ENCODE data around the gene SUCNR1.
"Not testable (repeated sequence)": the region's sequence is repeated elsewhere in the genome, so short reads cannot be mapped to it uniquely, and the experiment has no call there.

SUCNR1 gene

DNA sequence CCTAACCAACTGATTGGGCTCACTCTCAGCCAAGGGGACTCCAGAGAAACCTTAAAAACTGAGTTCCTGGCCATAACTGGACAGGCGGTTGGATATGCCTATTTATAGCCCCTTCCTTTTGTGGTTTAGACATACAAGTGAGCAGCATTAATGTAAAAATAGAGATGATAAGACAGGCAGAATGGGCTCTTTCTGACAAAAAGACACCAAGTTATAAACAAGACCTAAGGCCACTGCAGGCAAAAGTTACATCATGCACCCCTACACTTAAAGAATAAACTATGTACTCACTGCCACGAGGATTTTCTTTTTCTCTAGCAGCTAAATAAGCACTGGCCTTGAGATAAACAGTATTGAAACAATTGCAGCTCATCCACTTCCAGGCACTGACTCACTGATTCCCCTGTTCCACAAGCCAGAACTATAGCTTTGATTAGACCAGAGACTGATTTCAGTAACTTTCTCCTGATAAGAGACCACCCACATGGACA lies 30.1 kb downstream of the SUCNR1 start:
- peak; percentile 30 for DNase-seq

DNA sequence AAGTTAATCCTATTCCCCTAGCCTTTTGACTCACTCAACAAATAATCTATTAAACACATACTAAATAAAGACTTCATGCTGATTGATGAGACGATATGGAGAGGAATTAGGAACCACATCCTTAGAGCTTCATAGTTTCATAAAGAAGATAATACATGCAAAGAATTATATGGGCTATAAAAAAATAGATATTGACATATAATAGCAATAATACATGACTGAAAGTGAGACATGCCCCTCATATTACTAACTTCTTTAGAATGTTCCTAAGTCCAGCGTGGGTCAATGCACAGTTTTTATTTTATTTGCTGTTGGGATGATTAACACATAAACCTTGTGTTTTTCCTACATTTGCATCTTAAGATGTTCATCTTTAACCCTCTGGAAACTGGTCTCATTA lies 32.2 kb downstream of the SUCNR1 start:
- DNase-seq = no peak

DNA sequence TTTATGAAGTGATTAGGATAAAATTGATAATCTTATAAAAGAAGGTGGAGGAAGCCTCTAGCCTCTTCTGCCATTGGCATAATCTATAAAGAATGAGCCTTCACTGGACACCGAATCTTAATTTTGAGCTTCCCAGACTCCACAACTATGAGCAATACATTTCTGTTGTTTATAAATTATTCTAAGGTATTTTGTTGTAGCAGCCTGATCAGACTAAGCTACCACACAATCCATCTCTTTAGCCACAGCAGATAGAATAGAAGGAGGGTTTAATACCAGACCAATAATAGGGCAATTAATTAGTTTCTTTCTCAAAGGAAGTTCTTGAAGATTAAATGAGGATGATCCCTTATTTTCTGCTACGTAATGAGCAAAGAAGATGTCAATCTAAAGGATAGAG lies 33.3 kb downstream of the SUCNR1 start:
- DNase-seq = no peak

DNA sequence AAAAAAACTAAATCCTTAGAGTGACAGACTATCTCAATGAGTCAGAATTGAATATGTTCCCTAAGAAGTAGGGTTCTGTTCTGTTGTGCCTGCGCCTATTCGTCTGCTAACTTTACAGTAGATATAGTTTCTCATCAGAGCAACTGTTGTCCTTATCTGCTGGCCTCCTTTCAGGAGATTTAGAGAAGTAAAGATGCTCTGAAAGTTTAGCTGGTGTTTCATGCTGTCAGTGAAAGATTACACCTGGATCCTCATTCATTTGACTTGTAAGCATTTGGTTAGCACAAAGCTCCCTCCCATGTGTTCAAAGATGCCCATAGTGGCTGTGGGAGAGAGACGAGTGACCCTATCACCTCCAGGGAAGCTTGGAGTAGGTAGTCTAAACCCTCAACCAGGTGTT lies 35.0 kb downstream of the SUCNR1 start:
- no peak for DNase-seq

DNA sequence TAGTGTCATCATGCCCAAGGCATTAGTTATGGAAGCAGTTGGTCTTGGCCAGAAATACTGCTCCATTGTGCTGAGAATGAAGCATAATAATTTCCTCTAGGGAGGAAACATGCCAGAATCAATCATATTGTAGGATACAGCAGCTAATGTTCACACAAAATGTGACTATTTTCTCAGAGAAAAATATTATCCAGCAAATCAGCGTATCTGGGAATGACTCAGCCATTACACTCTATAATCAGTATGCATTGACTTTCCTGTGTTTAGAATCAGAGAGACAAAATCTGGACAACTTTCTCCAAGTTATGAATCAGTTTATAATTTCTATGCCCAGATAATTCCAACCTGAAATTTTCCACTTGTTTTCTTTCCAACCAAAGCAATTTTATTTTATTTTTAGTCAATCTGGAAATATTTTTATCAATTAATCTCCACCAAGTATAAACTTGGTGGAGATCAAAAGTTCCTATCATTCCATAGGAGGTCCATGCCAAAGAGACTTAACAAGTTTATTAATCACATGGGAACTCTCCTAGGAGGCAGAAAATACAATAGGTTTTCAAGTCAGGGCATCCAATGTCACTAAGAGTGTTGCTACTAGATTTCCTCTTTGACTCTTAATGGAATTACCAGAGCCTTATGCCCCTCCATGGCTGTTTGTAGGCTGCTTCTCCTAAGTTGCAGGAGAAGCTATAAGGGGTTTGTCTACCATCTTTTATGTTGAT lies 36.4 kb downstream of the SUCNR1 start:
- peak; percentile 54 for DNase-seq

DNA sequence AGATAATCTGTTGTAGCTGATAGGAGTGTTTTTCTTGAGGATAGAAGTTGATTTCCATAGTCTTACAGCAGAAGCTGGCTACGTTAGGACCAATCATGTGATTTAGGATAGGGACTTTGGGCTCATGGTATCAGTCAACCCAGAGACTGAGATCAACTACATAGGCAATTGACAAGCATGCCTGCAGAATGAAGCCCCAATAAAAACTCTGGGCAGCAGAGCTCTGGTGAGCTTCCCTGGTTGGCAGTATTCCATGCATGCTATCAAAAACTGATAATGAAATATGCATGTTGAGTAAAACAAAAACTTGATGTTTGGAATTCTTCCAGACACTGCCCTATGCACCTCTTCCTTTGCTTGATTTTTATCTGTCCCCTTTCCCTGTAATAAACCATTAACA lies 38.0 kb downstream of the SUCNR1 start:
- DNase-seq = no peak

DNA sequence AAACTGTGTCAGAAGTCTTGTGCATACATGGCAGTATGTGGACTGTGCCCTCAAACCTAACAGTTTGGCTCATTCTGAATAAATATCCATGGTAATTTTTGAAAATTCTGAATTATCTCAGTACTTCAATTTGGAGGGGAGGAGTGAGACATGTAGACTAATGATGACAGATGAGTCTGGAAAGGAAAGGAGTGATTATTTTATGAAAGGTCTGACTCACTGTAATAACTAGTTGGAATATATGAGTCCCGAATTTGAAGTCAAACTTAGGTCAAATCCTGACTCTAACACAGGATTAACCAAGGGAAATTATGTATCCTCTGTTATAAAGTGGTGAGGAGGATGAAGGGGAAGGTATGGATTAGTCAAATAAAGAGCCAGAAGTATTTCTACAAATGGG lies 38.6 kb downstream of the SUCNR1 start:
- DNase-seq = peak; percentile 37

DNA sequence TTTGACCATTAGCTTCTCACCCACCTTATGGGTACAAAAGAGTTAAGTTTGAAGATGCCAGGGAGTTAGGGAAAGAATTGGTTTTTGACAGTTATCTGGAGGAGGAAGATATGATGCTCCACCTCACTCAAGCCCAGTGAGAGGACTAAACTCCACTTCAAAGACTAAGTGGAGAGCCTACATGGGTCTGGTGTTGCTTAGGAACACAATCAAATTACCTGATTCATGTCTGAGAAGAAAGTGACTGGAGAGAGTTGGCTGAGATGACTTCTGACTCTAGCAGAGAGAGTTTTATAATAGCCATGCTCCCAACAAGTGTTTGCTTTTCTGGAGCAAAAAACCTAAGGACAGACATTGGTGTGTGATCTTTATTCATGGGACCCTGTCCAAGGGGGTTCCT lies 43.3 kb downstream of the SUCNR1 start:
- no peak for DNase-seq

DNA sequence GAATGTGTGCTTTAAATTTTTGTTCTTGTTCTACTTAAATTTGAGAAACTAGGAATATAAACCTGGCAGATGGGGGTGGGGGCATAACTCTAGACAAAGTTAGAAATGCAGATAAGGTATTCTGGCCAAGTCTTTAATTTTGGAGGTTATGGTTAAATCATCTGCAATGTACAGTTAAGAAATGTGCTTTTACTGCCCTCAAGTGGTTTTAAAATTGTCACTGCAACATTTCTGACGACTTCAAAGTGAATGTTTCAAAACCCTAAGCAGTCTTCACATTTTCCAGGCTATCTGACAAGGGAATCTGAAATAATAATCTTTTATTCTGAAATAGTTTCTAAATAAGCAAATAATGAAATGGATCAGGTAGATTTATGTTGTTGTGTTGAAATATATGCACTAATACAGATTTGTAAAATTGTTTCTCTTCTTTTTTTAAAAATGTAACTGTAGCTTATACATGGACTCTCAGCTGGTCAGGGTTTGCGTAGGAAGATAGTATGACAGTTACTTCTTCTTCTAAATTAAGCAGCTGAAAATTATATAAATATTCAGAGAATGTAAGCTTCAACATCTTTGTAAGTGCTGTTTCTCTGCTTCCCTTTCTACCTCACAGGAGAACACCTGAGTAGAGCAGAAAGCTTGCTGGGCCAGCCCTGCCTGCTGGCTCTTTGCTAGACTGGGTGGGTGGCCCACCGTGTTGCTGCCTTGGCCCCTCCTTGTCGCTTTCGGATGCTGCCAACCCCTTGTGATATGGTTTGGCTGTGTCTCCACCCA lies 45.0 kb downstream of the SUCNR1 start:
- DNase-seq = peak; percentile 58

DNA sequence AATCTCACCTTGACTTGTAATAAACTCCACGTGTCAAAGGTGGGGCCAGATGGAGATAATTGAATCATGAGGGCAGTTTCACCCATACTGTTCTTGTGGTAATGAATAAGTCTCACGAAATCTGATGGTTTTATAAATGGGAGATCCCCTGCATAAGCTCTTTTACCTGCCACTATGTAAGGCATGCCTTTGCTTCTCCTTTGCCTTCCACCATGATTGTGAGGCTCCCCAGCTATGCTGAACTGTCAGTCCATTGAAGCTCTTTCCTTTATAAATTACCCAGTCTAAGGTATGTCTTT lies 45.5 kb downstream of the SUCNR1 start:
- no peak for DNase-seq

DNA sequence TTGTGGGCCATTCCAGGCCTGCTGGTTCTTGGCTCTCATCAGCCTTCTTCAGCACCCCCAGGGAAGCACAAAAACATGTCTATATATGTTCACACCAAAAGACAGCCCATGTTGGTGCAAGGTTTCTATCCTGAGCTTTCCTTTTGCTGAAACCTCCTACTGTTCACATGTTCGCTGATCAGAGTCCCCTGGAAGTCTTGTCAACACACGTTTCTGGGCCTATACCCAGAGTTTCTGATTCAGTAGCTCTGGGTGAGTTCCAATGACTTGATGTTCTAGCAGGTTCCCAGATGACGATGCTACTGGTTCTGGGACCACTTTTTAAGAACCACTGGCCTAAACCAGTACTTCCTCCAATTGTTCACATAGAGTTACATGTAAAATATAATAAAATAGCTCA lies 46.0 kb downstream of the SUCNR1 start:
- DNase-seq = no peak

DNA sequence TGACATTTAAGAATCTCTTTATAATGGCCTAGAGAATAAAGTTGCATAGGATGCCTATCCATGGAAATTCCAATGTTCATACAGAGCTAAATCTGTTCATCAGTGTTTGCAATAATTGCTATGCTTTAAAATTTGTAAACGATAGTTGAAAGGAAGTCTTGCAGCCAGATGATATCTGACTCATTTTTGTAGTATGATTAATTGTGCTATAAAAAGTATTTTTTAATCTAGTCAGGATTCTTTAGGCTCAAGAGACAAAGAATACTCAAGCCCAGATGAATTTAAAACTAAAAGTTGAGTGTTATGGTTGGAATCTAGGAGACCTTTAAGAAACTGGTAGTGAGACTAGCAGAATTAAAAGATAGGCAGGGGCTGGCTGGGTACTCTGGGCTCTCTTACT lies 50.5 kb downstream of the SUCNR1 start:
- peak; percentile 68 for DNase-seq

DNA sequence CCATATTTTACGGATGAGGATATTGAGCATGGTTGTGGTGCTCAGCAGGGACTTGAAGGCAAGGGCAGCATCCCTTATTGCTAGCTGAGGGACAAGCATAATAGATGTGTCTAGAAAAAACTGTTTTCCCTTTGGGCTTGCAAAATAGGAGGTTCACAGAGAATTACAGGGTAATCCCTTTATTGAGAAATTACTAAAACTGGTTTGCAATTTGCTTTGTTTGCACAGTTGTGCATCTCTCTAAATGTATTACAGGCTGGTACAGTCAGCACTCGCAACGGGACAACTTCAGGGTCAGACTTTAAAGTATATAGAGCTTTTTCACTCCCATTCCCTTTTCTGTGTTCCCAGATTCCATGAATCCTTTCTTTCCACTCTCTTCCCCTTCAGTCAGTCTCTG lies 51.3 kb downstream of the SUCNR1 start:
- no peak for DNase-seq

DNA sequence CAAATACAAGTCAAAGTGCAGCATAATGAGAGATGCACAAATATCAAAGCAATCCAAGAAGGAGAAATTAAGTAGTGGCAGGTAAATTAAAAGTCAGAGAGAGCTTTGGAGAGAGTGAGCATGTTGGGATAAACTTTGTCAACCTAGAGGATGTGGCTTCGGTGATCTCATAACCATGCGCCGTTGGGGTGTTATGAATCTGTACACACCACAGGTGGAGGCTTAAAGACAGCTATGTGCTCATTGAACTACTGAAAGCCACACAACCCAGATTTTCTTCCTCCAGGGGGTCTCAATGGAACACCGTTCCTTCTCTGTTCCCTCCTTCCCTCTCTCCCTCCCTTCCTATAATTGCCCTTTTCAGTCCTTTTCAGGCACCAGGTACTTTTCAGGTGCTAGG lies 52.0 kb downstream of the SUCNR1 start:
- peak; percentile 37 for DNase-seq

DNA sequence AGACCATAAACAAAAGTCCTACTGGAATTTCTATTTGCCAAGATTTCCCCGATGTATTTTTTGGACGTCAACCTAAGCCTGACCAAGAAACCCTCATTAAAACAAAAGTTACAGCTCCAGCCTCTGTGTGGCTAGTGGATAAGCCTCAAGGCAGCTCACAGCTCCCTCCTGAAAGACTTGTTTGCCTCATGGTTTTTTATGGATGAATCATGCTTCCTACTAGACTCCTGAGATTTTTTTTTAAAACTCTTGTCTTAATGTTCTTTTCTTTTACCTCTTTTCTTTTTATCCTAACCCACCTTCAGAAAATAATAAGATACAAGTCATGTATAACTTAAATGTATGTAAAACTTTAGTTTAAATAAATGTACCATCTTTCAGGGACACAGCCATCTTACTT lies 52.4 kb downstream of the SUCNR1 start:
- peak; percentile 81 for DNase-seq

DNA sequence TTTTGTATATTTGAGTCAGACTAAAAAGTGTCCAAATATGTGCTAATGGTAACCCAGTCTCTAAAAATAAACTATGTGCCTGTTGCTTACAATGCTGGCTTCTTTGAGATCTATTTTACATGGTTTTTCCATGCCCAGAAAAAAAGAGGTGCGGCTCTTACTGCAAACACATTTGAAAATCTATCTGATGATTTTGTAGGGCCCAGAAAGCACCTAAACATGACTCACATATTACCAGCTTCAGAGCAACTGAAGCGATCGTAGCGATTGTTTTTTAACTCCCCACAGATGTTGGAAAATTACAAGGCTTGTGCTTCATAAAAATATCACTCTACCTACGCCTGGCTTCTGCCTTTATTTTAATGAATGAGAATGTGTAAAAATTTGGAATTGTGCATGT lies 53.5 kb downstream of the SUCNR1 start:
- peak; percentile 50 for DNase-seq

DNA sequence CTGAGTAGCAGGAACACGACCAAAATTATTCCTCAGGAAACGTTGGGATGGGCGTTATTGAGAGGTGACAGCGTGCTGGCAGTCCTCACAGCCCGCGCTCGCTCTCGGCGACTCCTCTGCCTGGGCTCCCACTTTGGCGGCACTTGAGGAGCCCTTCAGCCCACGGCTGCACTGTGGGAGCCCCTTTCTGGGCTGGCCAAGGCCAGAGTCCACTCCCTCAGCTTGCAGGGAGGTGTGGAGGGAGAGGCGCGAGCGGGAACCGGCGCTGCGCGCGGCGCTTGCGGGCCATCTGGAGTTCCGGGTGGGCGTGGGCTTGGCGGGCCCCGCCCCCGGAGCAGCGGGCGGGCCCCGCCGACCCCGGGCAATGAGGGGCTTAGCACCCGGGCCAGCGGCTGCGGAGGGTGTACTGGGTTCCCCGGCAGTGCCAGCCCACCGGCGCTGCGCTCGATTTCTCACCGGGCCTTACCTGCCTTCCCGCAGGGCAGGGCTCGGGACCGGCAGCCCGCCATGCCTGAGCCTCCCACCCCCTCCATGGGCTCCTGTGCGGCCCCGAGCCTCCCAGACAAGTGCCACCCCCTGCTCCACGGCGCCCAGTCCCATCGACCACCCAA lies 54.6 kb downstream of the SUCNR1 start:
- not testable (repeated sequence) for DNase-seq

DNA sequence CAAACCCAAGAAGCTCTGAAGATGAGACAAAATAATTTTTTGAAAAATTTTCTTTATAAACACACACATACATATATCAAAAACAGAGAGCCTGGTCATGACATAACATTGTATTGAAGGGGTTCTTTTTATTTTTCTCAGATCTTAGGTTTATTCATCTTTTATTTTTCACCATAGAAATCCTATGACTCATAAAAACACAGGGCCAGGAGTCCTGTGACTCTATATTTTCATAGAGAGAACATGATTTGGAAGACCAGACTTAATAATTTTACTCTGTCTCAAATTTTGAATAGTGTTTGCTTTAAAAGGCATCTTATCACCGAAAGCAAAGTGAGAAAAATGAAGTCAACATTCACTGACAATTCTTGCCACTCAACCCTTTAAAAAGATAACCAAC lies 57.7 kb downstream of the SUCNR1 start:
- no peak for DNase-seq

DNA sequence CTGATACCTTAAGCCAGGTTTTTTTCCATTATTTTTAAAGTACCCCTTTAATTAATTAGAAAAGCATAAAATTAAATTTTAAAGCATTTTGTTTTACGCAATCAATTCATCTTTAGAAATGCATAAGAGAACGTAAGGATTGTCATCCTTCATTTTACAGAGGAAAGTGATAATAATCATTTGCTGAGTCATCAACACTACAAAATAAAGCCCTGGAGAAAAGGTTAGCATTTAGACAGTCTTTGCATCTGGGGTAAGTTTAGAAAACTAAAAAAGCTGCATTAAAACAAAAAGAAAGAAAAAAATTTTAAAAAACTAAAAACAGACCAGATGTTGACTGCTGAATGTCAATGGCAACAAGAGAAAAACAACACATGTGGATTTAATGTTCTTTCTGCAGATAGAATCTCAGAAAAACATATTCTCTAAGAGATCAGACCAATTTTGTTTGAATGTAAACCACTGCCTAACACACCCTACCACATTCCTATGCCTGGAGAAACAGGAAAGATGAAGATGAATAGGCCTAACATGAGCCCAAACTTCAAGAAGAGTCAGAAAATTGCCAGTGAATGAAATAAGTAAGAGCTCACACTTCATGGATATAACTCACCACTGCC lies 59.9 kb downstream of the SUCNR1 start:
- no peak for DNase-seq

Measured in EL (cell line).